H9 (cell line): Measurements from ENCODE around the gene POR. TPM values are rescaled to one million over a fixed set of nuclear protein-coding genes. Genes with fewer than 3 reads are reported as not detected.

Experiments
- DNase-seq: peaks from one replicate; pipeline ENCODE4 v3.0.0-alpha.2; 2017
- H2AFZ ChIP-seq: one replicate; pipeline ENCODE4 v1.6.1; 2013; ENCODE audit warnings: mild to moderate bottlenecking, low read length, control low read depth, moderate library complexity
- H2AK5ac ChIP-seq: 2 replicates; pipeline ENCODE4 v1.6.1; 2013; ENCODE audit warnings: low read length, control low read depth, mixed read lengths; ENCODE audit not compliant: insufficient read length
- H2BK120ac ChIP-seq: one replicate; pipeline ENCODE4 v1.6.1; 2013; ENCODE audit warnings: low read depth, mild to moderate bottlenecking, low read length, control low read depth, inconsistent platforms; ENCODE audit not compliant: poor library complexity, severe bottlenecking
- H2BK12ac ChIP-seq: 2 replicates; pipeline ENCODE4 v1.6.1; 2013; ENCODE audit warnings: low read length, control low read depth, mixed read lengths, low read depth; ENCODE audit not compliant: insufficient read length
- H2BK15ac ChIP-seq: 2 replicates; pipeline ENCODE4 v1.6.1; 2013; ENCODE audit warnings: low read depth, low read length, control low read depth
- H2BK20ac ChIP-seq: one replicate; pipeline ENCODE4 v1.6.1; 2013; ENCODE audit warnings: low read depth, mild to moderate bottlenecking, low read length, control low read depth, inconsistent platforms; ENCODE audit not compliant: poor library complexity, severe bottlenecking
- H2BK5ac ChIP-seq: 2 replicates; pipeline ENCODE4 v1.6.1; 2013; ENCODE audit warnings: low read length, control low read depth, mixed read lengths; ENCODE audit not compliant: insufficient read length
- H3K14ac ChIP-seq: 2 replicates; pipeline ENCODE4 v1.6.1; 2013; ENCODE audit warnings: low read length, control low read depth; ENCODE audit not compliant: insufficient read depth
- H3K18ac ChIP-seq: 2 replicates; pipeline ENCODE4 v1.6.1; 2013; ENCODE audit warnings: low read depth, mild to moderate bottlenecking, mixed read lengths, low read length, control low read depth; ENCODE audit not compliant: insufficient read length
- H3K23ac ChIP-seq: 2 replicates; pipeline ENCODE4 v1.6.1; 2013; ENCODE audit warnings: low read length, control low read depth, mixed read lengths, low read depth; ENCODE audit not compliant: insufficient read length
- H3K23me2 ChIP-seq: 2 replicates; pipeline ENCODE4 v1.6.1; 2013; ENCODE audit warnings: low read depth, mild to moderate bottlenecking, mixed read lengths, low read length, control low read depth; ENCODE audit not compliant: insufficient read length, poor library complexity, severe bottlenecking
- H3K27ac ChIP-seq: 2 replicates; pipeline ENCODE4 v1.5.1; 2013; ENCODE audit warnings: low read length, control low read depth, mixed read lengths, low read depth; ENCODE audit not compliant: insufficient read length
- H3K27me3 ChIP-seq: 2 replicates; pipeline ENCODE4 v1.6.1; 2013; ENCODE audit warnings: low read length, control low read depth, inconsistent platforms; ENCODE audit not compliant: insufficient read depth
- H3K4ac ChIP-seq: 2 replicates; pipeline ENCODE4 v1.6.1; 2013; ENCODE audit warnings: low read depth, mild to moderate bottlenecking, control low read depth, inconsistent platforms, low read length, moderate library complexity
- H3K4me1 ChIP-seq: 2 replicates; pipeline ENCODE4 v1.6.1; 2013; ENCODE audit warnings: low read length, control low read depth, inconsistent platforms; ENCODE audit not compliant: insufficient read depth
- H3K4me2 ChIP-seq: 2 replicates; pipeline ENCODE4 v1.6.1; 2013; ENCODE audit warnings: low read length, control low read depth, mixed read lengths; ENCODE audit not compliant: insufficient read length, insufficient read depth
- H3K56ac ChIP-seq: 2 replicates; pipeline ENCODE4 v1.6.1; 2013; ENCODE audit warnings: low read depth, mild to moderate bottlenecking, mixed read lengths, low read length, control low read depth; ENCODE audit not compliant: insufficient read length
- H3K79me1 ChIP-seq: 2 replicates; pipeline ENCODE4 v1.6.1; 2013; ENCODE audit warnings: low read depth, mild to moderate bottlenecking, moderate library complexity, low read length, control low read depth, inconsistent platforms; ENCODE audit not compliant: insufficient read depth, poor library complexity, severe bottlenecking
- H3K79me2 ChIP-seq: 2 replicates; pipeline ENCODE4 v1.6.1; 2013; ENCODE audit warnings: low read length, control low read depth, inconsistent platforms; ENCODE audit not compliant: insufficient read depth
- H3K9ac ChIP-seq: 2 replicates; pipeline ENCODE4 v1.6.1; 2013; ENCODE audit warnings: low read length, control low read depth, mixed read lengths; ENCODE audit not compliant: insufficient read length; ENCODE audit errors: extremely low read depth
- H3K9me3 ChIP-seq: one replicate; pipeline ENCODE4 v1.6.1; 2013; ENCODE audit warnings: low read depth, low read length, inconsistent platforms; ENCODE audit not compliant: control insufficient read depth
- H3T11ph ChIP-seq: one replicate; pipeline ENCODE4 v1.6.1; 2013; ENCODE audit warnings: mild to moderate bottlenecking, low read length, control low read depth, inconsistent platforms
- H4K20me1 ChIP-seq: one replicate; pipeline ENCODE4 v1.6.1; 2013; ENCODE audit not compliant: control insufficient read depth, insufficient read length, insufficient read depth
- H4K5ac ChIP-seq: 2 replicates; pipeline ENCODE4 v1.6.1; 2013; ENCODE audit warnings: low read depth, mild to moderate bottlenecking, mixed read lengths, low read length, control low read depth; ENCODE audit not compliant: insufficient read length
- H4K8ac ChIP-seq: replicated peaks from 2 replicates; pipeline ENCODE4 v1.6.1; 2013; ENCODE audit warnings: low read length, control low read depth, mixed read lengths, low read depth; ENCODE audit not compliant: insufficient read length
- H4K91ac ChIP-seq: 2 replicates; pipeline ENCODE4 v1.6.1; 2013; ENCODE audit warnings: low read depth, mild to moderate bottlenecking, moderate library complexity, mixed read lengths, low read length, control low read depth; ENCODE audit not compliant: insufficient read length
- H3K27ac Mint-ChIP-seq, 3 experiments: 2 replicates in 2 of 3; 3 replicates in 1 of 3; pipeline ENCODE4 v1.8.0; 2020 to 2021; ENCODE audit warnings: mixed read lengths in 3 of 3, mild to moderate bottlenecking in 1 of 3, moderate library complexity in 1 of 3
- H3K27me3 Mint-ChIP-seq: 2 replicates; pipeline ENCODE4 v1.8.0; 2021; ENCODE audit warnings: low read depth, mild to moderate bottlenecking, moderate library complexity, mixed read lengths
- H3K36me3 Mint-ChIP-seq, 3 experiments: 2 replicates in 2 of 3; 3 replicates in 1 of 3; pipeline ENCODE4 v1.8.0; 2020 to 2021; ENCODE audit warnings: low read depth in 3 of 3, mixed read lengths in 3 of 3; ENCODE audit not compliant: insufficient read depth in 1 of 3
- H3K4me1 Mint-ChIP-seq, 2 experiments: 2 replicates each; pipeline ENCODE4 v1.8.0; 2020; ENCODE audit warnings: mixed read lengths in 2 of 2
- H3K4me3 Mint-ChIP-seq, 2 experiments: 2 replicates in 1 of 2; 3 replicates in 1 of 2; pipeline ENCODE4 v1.8.0; 2020 to 2021; ENCODE audit warnings: mild to moderate bottlenecking in 2 of 2, mixed read lengths in 2 of 2, moderate library complexity in 1 of 2
- H3K9me3 Mint-ChIP-seq, 2 experiments: 2 replicates in 1 of 2; 3 replicates in 1 of 2; pipeline ENCODE4 v1.8.0; 2020; ENCODE audit warnings: mild to moderate bottlenecking in 2 of 2, mixed read lengths in 2 of 2, moderate library complexity in 1 of 2
- CTCF ChIP-seq: fragments of 200-600 bp; sonication (generic); conservative IDR thresholded peaks from 3 replicates; pipeline ENCODE4 v1.8.0; 2021; ENCODE audit warnings: antibody characterized with exemption, mild to moderate bottlenecking
- WGBS: extraction: QIAGEN DNeasy Blood & Tissue Kit; methylation state at CpG from one replicate; pipeline ENCODE4 v1.1.7; 2013; ENCODE audit warnings: missing lambda C conversion rate, low lambda C conversion rate, mixed read lengths; ENCODE audit not compliant: insufficient read length; ENCODE audit errors: extremely low coverage; 5-methylcytosine and 5-hydroxymethylcytosine counted together
- total RNA-seq: library from RNA; stranded (reverse); gene quantifications from 2 replicates; pipeline ENCODE4 v1.2.1, GENCODE V29; 2021

POR gene
- total RNA-seq, 1 experiment from 2014 or later = 128 TPM

GRCh38 chr7:75998038-75998437, 83.1 kb downstream of the POR start:
- no peak overlapping the region for H3K27ac ChIP-seq
- WGBS = no CpG with 5 or more reads among the region's 1 CpG
- no peak overlapping the region for H2BK15ac ChIP-seq
- H3K4me2 ChIP-seq = no peak overlapping the region
- no peak overlapping the region for H4K8ac ChIP-seq
- no peak overlapping the region for H4K5ac ChIP-seq
- H3K14ac ChIP-seq = no peak overlapping the region
- H3K4me3 Mint-ChIP-seq = no peak overlapping the region
- H3K9me3 Mint-ChIP-seq = no peaks in the 10 kb centered on the region
- H3K36me3 Mint-ChIP-seq = peaks cover 9 to 34% (median 24%) of the 10 kb centered on the region in 3 experiments
- H3K4me1 ChIP-seq = no peaks in the 10 kb centered on the region
- H3K4ac ChIP-seq = no peak overlapping the region
- no peak overlapping the region for H2BK12ac ChIP-seq
- no peak for TF ChIP-seq CTCF
- no peak overlapping the region for H2BK20ac ChIP-seq
- no peaks in the 10 kb centered on the region for H4K20me1 ChIP-seq
- no peaks in the 10 kb centered on the region for H3K79me2 ChIP-seq
- no peak for DNase-seq
- H3K27me3 Mint-ChIP-seq = no peaks in the 10 kb centered on the region; the same call in 1 of the 2 replicates
- H3K18ac ChIP-seq = no peak overlapping the region
- H3T11ph ChIP-seq = no peak overlapping the region
- H2AFZ ChIP-seq = no peak overlapping the region
- H3K4me1 Mint-ChIP-seq = peaks cover 6 to 14% of the 10 kb centered on the region in 2 experiments
- no peak overlapping the region for H3K9ac ChIP-seq
- no peak overlapping the region for H3K27ac Mint-ChIP-seq
- H4K91ac ChIP-seq = no peak overlapping the region
- H2BK120ac ChIP-seq = no peak overlapping the region
- H2AK5ac ChIP-seq = no peak overlapping the region
- no peaks in the 10 kb centered on the region for H3K9me3 ChIP-seq
- H3K23me2 ChIP-seq = peaks cover 15% of the 10 kb centered on the region
- no peak overlapping the region for H3K23ac ChIP-seq
- H3K27me3 ChIP-seq = no peaks in the 10 kb centered on the region
- no peak overlapping the region for H3K56ac ChIP-seq
- no peak overlapping the region for H2BK5ac ChIP-seq
- no peaks in the 10 kb centered on the region for H3K79me1 ChIP-seq
